HG03342 (cell line): Measurements from ENCODE around the gene SH3PXD2A.
"Not testable (repeated sequence)": the region's sequence is repeated elsewhere in the genome, so short reads cannot be mapped to it uniquely, and the experiment has no call there.

Experiments
- ATAC-seq: cut with Tn5 transposase; IDR thresholded peaks from one replicate; pipeline ENCODE4 v1.9.1; 2021; ENCODE audit warnings: mild to moderate bottlenecking, moderate library complexity; ENCODE audit not compliant: unreplicated experiment

The SH3PXD2A gene

GRCh38 chr10:103636492-103636891 is 218.9 kb downstream of the SH3PXD2A start:
- ATAC-seq: no peak

GRCh38 chr10:103635580-103635979 is 219.8 kb downstream of the SH3PXD2A start:
- no peak for ATAC-seq

DNA sequence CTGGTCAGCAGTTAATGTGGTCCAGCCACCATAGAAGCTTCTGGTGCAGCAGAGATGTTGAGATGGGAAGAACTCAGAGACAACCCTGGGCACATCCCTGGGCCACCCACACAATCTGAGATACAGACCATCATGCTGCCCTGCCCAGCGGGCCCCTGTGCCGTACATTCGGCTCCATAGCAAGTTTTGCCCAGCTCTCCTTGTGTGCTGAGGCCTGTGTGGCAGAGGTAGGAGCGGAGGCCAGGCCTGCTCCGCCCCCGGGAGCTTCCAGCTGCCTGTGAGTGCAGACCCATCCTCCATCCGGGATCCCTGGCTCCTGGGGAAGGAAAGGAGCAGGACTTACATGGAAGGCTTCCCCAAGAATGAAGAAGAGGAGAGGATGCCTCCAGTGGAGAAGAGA is 221.5 kb downstream of the SH3PXD2A start:
- no peak for ATAC-seq

DNA sequence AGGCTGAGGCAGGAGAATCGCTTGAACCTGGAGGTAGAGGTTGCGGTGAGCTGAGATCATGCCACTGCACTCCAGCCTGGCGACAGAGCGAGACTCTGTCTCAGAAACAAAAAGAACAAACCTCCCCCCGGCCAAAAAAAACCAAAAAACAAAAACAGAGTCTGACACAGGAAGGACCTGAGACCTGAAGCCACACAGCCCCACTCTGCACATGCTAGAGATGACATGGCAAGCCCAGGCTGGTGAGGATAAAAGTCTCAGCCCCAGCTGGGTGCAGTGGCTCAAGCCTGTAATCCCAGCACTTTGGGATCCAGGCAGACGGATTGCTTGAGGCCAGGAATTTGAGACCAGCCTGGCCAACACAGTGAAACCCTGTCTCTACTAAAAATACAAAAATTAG is 222.5 kb downstream of the SH3PXD2A start:
- not testable (repeated sequence) for ATAC-seq

DNA sequence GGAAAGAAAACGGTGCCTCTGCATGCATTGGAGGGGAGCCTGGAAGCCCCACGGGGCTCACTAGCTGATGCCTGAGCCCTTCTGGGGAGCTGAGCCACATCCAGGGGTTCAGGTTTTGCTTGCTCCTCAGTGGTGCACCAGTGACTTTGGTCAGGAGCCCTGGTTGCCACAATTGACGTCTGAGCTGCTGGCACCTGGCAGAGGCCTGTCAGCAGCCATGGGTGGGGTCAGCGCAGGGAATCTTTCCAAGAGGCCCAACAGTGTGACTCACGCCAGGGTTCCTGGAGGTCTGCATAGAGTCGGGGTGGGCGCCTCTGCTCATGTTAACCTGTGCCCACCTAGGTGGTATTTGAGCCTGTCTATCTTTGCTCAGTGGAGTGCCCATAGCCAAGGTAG is 223.1 kb downstream of the SH3PXD2A start:
- ATAC-seq: no peak

DNA sequence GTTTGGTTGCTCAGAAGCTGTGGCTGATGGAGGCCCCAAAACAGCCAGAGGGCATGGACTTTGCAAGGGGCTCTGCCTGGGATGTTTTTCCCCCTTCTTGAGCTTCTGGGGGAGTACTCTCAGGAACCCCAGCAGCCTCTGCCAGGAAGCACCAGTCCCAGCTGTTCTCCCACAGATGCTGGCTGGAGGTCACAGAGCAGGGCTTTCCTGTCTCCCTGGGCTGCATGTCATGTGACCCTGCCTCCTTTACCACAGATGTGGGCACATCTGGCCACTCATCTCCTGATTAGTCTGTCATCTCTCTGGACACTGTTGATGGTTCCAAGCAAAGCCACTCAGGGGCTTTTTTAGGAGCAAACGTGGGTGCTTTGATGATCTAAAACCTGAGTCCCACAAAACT is 225.2 kb downstream of the SH3PXD2A start:
- no peak for ATAC-seq

GRCh38 chr10:103629581-103629980 is 225.8 kb downstream of the SH3PXD2A start:
- no peak for ATAC-seq

DNA sequence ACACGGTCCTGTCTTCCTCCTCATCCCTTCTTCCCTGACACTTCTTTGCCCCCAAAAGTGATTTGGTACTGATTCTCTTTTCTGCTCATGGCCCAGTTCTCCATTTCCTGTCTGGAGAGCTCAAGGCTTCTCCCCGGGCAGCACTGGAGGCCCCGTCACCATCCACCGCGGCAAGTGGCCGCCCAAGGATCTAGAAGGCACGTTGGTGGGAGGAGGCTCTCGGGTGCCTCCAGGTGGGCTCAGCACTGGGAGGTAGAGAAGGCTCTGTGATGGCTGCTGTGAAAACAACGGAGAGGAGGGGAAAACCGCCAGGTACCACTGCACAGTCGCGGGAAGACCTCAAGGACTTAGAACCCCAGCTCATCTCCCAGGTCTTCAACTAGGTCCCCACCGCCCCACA is 227.5 kb downstream of the SH3PXD2A start:
- ATAC-seq: no peak

DNA sequence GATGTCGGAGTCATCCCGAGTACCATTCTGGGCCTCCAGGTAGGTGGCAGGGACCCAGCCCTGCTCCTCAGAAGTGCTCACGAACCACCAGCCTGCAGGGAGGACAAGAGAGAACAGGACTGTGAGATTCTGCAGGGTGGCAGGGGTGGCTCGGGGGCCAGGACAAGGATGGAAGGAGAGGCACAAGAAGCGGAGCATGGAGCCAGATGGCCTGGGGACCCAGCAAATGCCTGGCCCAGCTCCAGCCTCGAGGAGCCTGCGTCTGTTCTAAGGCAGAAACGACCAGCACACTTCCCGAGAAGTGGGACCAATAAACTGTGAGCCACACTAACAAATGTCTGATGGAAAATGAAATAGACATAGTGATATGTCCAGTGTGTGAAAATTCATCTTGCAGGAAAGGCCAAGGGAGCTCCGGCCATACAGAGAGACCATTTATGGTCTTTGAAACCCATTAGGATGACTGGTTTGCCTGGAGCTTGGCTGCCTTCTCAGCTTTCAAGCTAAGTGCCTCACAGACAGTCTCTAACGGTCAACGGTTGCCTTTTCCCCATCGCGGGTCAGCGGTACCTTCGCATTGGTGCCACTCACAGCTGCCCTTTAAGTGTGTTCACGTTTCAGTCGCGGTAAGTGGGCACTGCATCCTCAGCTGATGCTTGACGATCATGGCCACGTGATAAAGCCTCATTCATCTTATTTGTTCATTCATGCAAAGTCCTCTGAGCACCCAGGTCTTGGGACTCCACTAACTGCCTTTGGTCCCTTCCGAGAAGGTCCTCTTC is 228.1 kb downstream of the SH3PXD2A start:
- ATAC-seq: no peak

DNA sequence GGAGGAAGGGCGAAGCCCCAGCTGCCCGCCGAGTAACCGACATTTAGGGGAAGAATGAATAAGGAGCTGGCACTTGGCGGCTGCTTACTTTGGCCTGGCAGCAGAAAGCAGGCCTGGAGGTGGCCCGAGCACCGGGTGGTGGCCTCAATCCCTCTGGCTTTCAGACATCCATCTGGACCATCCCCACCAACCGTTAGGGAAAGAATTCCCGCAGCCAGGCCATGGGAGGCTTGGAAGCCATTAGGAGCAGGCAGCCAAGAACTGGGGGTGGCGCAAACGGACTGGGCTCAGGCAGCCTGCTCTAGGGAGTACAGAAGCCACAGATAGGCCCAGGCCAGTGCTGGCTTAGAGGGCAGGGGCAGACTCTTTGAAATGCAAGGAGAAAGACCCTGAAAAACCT is 229.2 kb downstream of the SH3PXD2A start:
- no peak for ATAC-seq

DNA sequence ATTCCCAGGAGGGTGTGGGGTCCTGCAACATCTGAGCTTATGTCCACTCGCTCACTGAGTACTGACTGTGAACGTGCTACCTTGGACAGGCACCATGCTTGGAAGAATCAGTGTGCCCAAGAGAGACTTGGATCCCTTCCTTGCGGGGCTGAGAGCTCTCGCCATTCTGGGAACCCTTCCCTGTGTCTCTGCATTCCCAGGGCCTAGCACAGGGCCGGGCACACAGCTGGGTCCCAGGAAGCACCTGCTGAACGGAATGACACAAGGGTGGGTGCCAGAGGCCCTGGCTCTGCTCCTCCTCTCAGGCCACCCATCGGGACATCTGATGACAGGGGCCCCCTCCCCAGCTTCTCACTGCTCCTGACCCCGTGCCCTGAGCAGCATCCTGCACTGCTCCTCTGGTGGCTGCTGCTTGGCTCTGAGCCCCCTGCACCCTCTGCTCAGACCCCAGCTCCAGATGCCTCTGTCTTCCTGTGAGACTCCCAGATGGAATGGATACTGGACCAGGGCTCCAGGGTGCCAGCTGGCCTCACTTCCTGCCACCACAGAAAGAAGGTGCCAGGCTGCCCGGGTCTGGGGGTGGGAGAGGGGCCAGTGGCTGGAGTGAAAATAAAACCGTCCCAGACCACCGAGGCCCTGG is 232.3 kb downstream of the SH3PXD2A start:
- ATAC-seq: no peak

- ATAC-seq: no peak
Observed at GRCh38 chr10:103622286-103622685, 233.1 kb downstream of the SH3PXD2A start.

DNA sequence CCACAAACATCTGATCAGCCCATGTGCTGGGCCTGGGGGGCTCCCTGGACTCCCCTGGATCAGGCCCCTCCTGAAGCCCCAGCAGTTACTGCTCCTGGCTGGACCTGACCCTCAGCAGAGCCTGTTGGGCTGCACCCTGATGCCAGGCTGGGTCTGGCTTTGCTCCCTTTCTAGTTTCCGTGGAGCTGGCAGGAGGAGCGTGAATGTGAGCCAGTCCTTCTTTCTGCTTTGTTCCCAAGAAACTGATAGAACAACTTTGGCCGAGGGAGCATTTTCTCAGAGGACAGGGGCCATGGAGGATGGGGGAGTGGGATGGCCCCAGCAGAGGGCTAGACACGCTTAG is 233.6 kb downstream of the SH3PXD2A start:
- no peak for ATAC-seq

GRCh38 chr10:103620891-103621782 is 234.2 kb downstream of the SH3PXD2A start:
- ATAC-seq: no peak

- ATAC-seq: no peak
Observed at GRCh38 chr10:103620352-103620740, 235.0 kb downstream of the SH3PXD2A start.

GRCh38 chr10:103619424-103620351 is 235.7 kb downstream of the SH3PXD2A start:
- no peak for ATAC-seq

DNA sequence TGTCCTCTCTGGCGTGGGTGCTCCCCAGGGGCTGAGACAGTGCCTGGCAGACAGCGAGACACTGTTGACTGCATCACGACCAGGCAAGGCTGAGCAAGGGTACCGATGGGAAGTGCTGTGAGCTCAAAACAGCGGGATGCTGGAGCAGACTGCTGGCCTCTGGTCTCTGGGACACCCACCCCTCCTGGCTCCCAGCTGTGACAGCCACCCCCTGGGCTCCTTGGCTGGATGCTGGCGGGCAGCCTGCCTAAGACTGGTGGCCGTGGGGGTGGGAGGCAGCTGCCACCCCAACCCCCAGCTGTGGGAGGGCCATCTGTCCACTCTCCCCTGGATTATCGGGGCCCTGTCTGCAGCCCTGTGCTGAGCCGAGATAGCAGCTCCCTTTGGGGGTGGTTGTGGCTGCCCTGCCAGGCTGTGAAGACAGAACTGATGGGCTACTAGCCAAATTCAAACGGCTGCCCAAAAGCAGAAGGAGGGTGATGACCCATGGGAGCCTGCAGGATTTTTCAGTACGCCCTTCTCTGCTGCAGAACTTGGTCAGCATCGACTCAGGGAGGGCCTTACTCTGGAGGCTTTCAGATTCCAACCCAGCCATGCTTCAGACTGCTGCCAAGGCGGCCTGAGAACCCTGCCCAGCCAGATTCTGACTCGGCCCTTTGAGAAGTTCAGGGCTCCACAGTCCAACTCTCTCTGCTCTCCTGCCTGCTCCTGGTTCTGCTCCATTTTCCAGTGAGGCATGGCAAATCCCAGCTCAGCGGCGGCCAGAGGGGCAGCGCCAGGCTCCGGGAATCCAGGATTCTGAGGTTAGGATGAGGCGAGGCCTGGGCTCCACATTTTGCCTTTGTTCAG is 236.6 kb downstream of the SH3PXD2A start:
- ATAC-seq: no peak

GRCh38 chr10:103617602-103618385 is 237.6 kb downstream of the SH3PXD2A start:
- no peak for ATAC-seq
